ENCODE data around the gene CYP2E1.

The CYP2E1 gene

DNA sequence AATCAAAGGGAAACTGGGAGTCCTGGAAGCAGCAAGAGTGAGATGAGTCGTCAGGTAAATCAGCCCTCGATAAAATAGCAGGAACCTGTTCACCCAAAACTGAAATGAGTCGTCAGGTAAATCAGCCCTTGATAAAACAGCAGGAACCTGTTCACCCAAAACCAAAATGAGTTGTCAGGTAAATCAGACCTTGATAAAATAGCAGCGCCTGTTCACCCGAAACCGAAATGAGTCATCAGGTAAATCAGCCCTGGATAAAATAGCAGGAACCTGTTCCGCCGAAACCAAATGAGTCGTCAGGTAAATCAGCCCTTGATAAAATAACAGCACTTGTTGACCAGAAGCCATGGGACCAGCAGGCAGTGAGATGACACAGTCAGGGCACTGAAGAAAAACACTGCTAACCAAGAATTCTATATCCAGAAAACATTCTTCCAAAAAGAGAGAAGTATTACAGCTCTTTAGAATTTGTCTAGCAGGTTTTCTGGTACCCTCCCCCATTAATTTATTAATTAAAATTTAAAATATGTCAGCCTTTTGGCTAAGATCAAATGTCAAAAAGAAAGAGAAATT, 3.4 kb upstream of the CYP2E1 start:
- no peak overlapping the region for H4K8ac ChIP-seq (ENCODE audit: low read depth, low read length)
- no peaks in the 10 kb centered on the region for H3K27me3 ChIP-seq (ENCODE audit: insufficient read depth, low read length, poor library complexity)
- H4K5ac ChIP-seq (ENCODE audit: low read length): no peak overlapping the region
- H3K4me1 ChIP-seq (ENCODE audit: control insufficient read depth, low read depth, low read length): no peaks in the 10 kb centered on the region
- H3K79me2 ChIP-seq (ENCODE audit: control insufficient read depth, insufficient read depth, low read length): no peaks in the 10 kb centered on the region
- DNase-seq: no peak
- no peak overlapping the region for H3K18ac ChIP-seq (ENCODE audit: low read length)
- no peak overlapping the region for H3K23ac ChIP-seq (ENCODE audit: low read length)
- H3K56ac ChIP-seq (ENCODE audit: low read length): no peak overlapping the region
- no peak overlapping the region for H3K27ac ChIP-seq (ENCODE audit: low read depth, low read length)
- H3K4ac ChIP-seq (ENCODE audit: low read depth, low read length): no peak overlapping the region
- H2BK120ac ChIP-seq (ENCODE audit: low read depth, low read length): no peak overlapping the region
- H3K79me1 ChIP-seq (ENCODE audit: low read length): no peaks in the 10 kb centered on the region
- no peak overlapping the region for H2BK15ac ChIP-seq (replicated peaks; ENCODE audit: low read depth)
- H3K4me3 ChIP-seq (ENCODE audit: low read length): no peak overlapping the region
- no peaks in the 10 kb centered on the region for H3K36me3 ChIP-seq (ENCODE audit: control insufficient read depth, insufficient read depth, low read length)
- H2BK5ac ChIP-seq (ENCODE audit: low read length): no peak overlapping the region
- WGBS (ENCODE audit: extremely low coverage, insufficient coverage, low lambda C conversion rate): no CpG with 5 or more reads among the region's 9 CpGs
- no peak overlapping the region for H3K4me2 ChIP-seq (ENCODE audit: low read length)
- H3K9ac ChIP-seq (ENCODE audit: low read length): no peak overlapping the region
- H2AK5ac ChIP-seq (ENCODE audit: low read length): no peak overlapping the region

- H3K9ac ChIP-seq (ENCODE audit: low read length): no peak overlapping the region
- H3K23ac ChIP-seq (ENCODE audit: low read length): no peak overlapping the region
- WGBS (ENCODE audit: extremely low coverage, insufficient coverage, low lambda C conversion rate): no CpG with 5 or more reads among the region's 7 CpGs
- no peaks in the 10 kb centered on the region for H3K27me3 ChIP-seq (ENCODE audit: insufficient read depth, low read length, poor library complexity)
- H3K18ac ChIP-seq (ENCODE audit: low read length): no peak overlapping the region
- H2BK5ac ChIP-seq (ENCODE audit: low read length): no peak overlapping the region
- H4K5ac ChIP-seq (ENCODE audit: low read length): no peak overlapping the region
- no peak overlapping the region for H3K4me2 ChIP-seq (ENCODE audit: low read length)
- no peak overlapping the region for H2AK5ac ChIP-seq (ENCODE audit: low read length)
- no peaks in the 10 kb centered on the region for H3K79me1 ChIP-seq (ENCODE audit: low read length)
- H4K8ac ChIP-seq (ENCODE audit: low read depth, low read length): no peak overlapping the region
- H3K79me2 ChIP-seq (ENCODE audit: control insufficient read depth, insufficient read depth, low read length): no peaks in the 10 kb centered on the region
- H3K4me1 ChIP-seq (ENCODE audit: control insufficient read depth, low read depth, low read length): no peaks in the 10 kb centered on the region
- no peak overlapping the region for H2BK120ac ChIP-seq (ENCODE audit: low read depth, low read length)
- H3K27ac ChIP-seq (ENCODE audit: low read depth, low read length): no peak overlapping the region
- H3K4me3 ChIP-seq (ENCODE audit: low read length): no peak overlapping the region
- H3K56ac ChIP-seq (ENCODE audit: low read length): no peak overlapping the region
- H2BK15ac ChIP-seq (replicated peaks; ENCODE audit: low read depth): no peak overlapping the region
- no peak for DNase-seq
- H3K36me3 ChIP-seq (ENCODE audit: control insufficient read depth, insufficient read depth, low read length): no peaks in the 10 kb centered on the region
- no peak overlapping the region for H3K4ac ChIP-seq (ENCODE audit: low read depth, low read length)
Measured at GRCh38 chr10:133525444-133525843, 1.7 kb upstream of the CYP2E1 start.

GRCh38 chr10:133527771-133528271, 658 bp downstream of the CYP2E1 start:
- no peak overlapping the region for H3K23ac ChIP-seq (ENCODE audit: low read length)
- no peak overlapping the region for H3K4me2 ChIP-seq (ENCODE audit: low read length)
- no peak overlapping the region for H3K9ac ChIP-seq (ENCODE audit: low read length)
- no peak overlapping the region for H2BK15ac ChIP-seq (replicated peaks; ENCODE audit: low read depth)
- H4K5ac ChIP-seq (ENCODE audit: low read length): no peak overlapping the region
- H3K79me2 ChIP-seq (ENCODE audit: control insufficient read depth, insufficient read depth, low read length): no peaks in the 10 kb centered on the region
- H3K27me3 ChIP-seq (ENCODE audit: insufficient read depth, low read length, poor library complexity): no peaks in the 10 kb centered on the region
- H2BK120ac ChIP-seq (ENCODE audit: low read depth, low read length): no peak overlapping the region
- H3K4ac ChIP-seq (ENCODE audit: low read depth, low read length): no peak overlapping the region
- no peak overlapping the region for H2BK5ac ChIP-seq (ENCODE audit: low read length)
- H3K27ac ChIP-seq (ENCODE audit: low read depth, low read length): no peak overlapping the region
- H3K4me1 ChIP-seq (ENCODE audit: control insufficient read depth, low read depth, low read length): no peaks in the 10 kb centered on the region
- no peak for DNase-seq
- WGBS (ENCODE audit: extremely low coverage, insufficient coverage, low lambda C conversion rate): no CpG with 5 or more reads among the region's 51 CpGs
- no peak overlapping the region for H3K18ac ChIP-seq (ENCODE audit: low read length)
- H3K4me3 ChIP-seq (ENCODE audit: low read length): no peak overlapping the region
- no peaks in the 10 kb centered on the region for H3K79me1 ChIP-seq (ENCODE audit: low read length)
- no peak overlapping the region for H4K8ac ChIP-seq (ENCODE audit: low read depth, low read length)
- H3K36me3 ChIP-seq (ENCODE audit: control insufficient read depth, insufficient read depth, low read length): no peaks in the 10 kb centered on the region
- H2AK5ac ChIP-seq (ENCODE audit: low read length): no peak overlapping the region
- H3K56ac ChIP-seq (ENCODE audit: low read length): no peak overlapping the region

DNA sequence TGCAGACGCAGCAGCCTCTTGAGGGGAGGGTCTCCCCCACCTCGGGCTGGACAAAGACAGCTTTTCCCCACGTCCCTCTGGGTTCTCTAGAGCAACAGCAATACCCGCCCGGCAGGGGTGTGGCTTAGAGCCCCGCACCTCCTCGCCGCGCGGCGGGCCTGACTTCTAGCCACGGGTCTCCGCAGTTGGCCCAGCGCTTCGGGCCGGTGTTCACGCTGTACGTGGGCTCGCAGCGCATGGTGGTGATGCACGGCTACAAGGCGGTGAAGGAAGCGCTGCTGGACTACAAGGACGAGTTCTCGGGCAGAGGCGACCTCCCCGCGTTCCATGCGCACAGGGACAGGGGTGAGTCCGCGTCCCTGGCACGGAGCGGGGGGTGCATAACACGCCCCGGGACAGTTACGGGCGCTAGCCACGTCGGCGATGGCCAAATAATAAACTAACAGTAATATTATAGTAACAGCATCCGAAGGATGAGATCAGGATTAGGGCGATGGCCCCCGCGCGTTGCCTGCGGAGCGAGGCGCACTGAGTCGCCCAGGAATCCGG, 1.2 kb downstream of the CYP2E1 start:
- no CpG with 5 or more reads among the region's 50 CpGs for WGBS (ENCODE audit: extremely low coverage, insufficient coverage, low lambda C conversion rate)

DNA sequence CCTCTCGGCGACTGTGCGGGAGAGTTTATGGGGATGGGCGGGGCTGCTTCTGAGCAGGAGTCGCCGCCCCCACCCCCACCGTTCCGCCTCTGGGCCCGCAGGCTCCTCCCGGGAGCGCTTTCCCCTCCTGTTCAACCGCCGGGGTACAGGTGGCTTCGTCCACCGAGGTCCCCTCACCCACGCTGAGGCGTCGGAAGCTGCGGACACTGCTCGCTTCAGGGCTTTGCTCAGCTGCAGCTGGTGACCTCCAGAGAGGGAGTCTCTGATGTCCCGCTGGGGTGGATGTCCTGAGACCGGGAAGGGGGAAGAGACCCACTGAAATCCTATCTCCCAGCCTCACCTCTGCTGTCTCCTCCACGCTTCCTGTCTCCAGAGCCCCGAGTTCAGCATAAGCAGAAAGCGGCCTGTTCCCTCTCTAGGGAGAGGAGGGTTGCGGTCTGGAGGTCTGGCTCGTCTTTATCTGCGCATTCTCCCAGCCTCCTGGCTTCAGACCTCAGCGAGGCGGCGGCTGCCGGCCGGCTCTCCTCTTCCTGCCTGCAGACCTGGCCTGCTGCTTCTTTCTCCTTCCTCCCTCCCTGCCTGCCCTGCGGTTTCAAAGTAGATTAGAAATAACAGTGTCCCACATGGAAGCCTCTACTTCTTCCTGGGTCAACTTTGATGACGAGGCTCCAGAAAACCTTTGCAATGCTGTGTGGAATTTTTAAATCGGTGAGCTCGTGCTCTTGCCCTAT, 1.8 kb downstream of the CYP2E1 start:
- DNase-seq: no peak
- H3K79me1 ChIP-seq (ENCODE audit: low read length): no peaks in the 10 kb centered on the region
- H3K27ac ChIP-seq (ENCODE audit: low read depth, low read length): no peak overlapping the region
- no peak overlapping the region for H2BK15ac ChIP-seq (replicated peaks; ENCODE audit: low read depth)
- no peaks in the 10 kb centered on the region for H3K27me3 ChIP-seq (ENCODE audit: insufficient read depth, low read length, poor library complexity)
- H2AK5ac ChIP-seq (ENCODE audit: low read length): no peak overlapping the region
- H3K4me2 ChIP-seq (ENCODE audit: low read length): no peak overlapping the region
- H3K23ac ChIP-seq (ENCODE audit: low read length): no peak overlapping the region
- H3K4ac ChIP-seq (ENCODE audit: low read depth, low read length): no peak overlapping the region
- H3K79me2 ChIP-seq (ENCODE audit: control insufficient read depth, insufficient read depth, low read length): no peaks in the 10 kb centered on the region
- H3K9ac ChIP-seq (ENCODE audit: low read length): no peak overlapping the region
- H3K4me3 ChIP-seq (ENCODE audit: low read length): no peak overlapping the region
- no peaks in the 10 kb centered on the region for H3K4me1 ChIP-seq (ENCODE audit: control insufficient read depth, low read depth, low read length)
- H3K36me3 ChIP-seq (ENCODE audit: control insufficient read depth, insufficient read depth, low read length): no peaks in the 10 kb centered on the region
- no peak overlapping the region for H4K5ac ChIP-seq (ENCODE audit: low read length)
- no peak overlapping the region for H2BK120ac ChIP-seq (ENCODE audit: low read depth, low read length)
- no CpG with 5 or more reads among the region's 37 CpGs for WGBS (ENCODE audit: extremely low coverage, insufficient coverage, low lambda C conversion rate)
- no peak overlapping the region for H3K18ac ChIP-seq (ENCODE audit: low read length)
- no peak overlapping the region for H4K8ac ChIP-seq (ENCODE audit: low read depth, low read length)
- H3K56ac ChIP-seq (ENCODE audit: low read length): no peak overlapping the region
- H2BK5ac ChIP-seq (ENCODE audit: low read length): no peak overlapping the region

More for the DNA sequence above, 1.2 kb downstream of the CYP2E1 start:
- no peak overlapping the region for H3K18ac ChIP-seq (ENCODE audit: low read length)
- no peak overlapping the region for H3K4ac ChIP-seq (ENCODE audit: low read depth, low read length)
- H3K56ac ChIP-seq (ENCODE audit: low read length): no peak overlapping the region
- no peak overlapping the region for H3K9ac ChIP-seq (ENCODE audit: low read length)
- H3K79me1 ChIP-seq (ENCODE audit: low read length): no peaks in the 10 kb centered on the region
- H3K4me3 ChIP-seq (ENCODE audit: low read length): no peak overlapping the region
- DNase-seq: no peak
- no peak overlapping the region for H4K5ac ChIP-seq (ENCODE audit: low read length)
- H3K4me2 ChIP-seq (ENCODE audit: low read length): no peak overlapping the region
- no peaks in the 10 kb centered on the region for H3K27me3 ChIP-seq (ENCODE audit: insufficient read depth, low read length, poor library complexity)
- no peak overlapping the region for H4K8ac ChIP-seq (ENCODE audit: low read depth, low read length)
- no peak overlapping the region for H3K27ac ChIP-seq (ENCODE audit: low read depth, low read length)
- H2BK120ac ChIP-seq (ENCODE audit: low read depth, low read length): no peak overlapping the region
- H3K36me3 ChIP-seq (ENCODE audit: control insufficient read depth, insufficient read depth, low read length): no peaks in the 10 kb centered on the region
- H2BK15ac ChIP-seq (replicated peaks; ENCODE audit: low read depth): no peak overlapping the region
- no peak overlapping the region for H2AK5ac ChIP-seq (ENCODE audit: low read length)
- no peaks in the 10 kb centered on the region for H3K4me1 ChIP-seq (ENCODE audit: control insufficient read depth, low read depth, low read length)
- no peak overlapping the region for H3K23ac ChIP-seq (ENCODE audit: low read length)
- no peak overlapping the region for H2BK5ac ChIP-seq (ENCODE audit: low read length)
- no peaks in the 10 kb centered on the region for H3K79me2 ChIP-seq (ENCODE audit: control insufficient read depth, insufficient read depth, low read length)

All from mesendoderm (in vitro differentiated cells).